Measurements from ENCODE around the gene LTN1. TPM values are rescaled to one million over a fixed set of nuclear protein-coding genes. Genes with fewer than 3 reads are reported as not detected.

LTN1 gene
- total RNA-seq, 1 donor from 2014 or later = 28.9 TPM

- Mint-ChIP-seq H3K9me3 (ENCODE audit: unreplicated experiment) (no peaks in the 10 kb centered on the region), H3K4me3 (ENCODE audit: unreplicated experiment) (no peak overlapping the region), H3K27me3 (ENCODE audit: low read depth, unreplicated experiment) (no peaks in the 10 kb centered on the region), H3K27ac (ENCODE audit: unreplicated experiment) (no peak overlapping the region), H3K4me1 (ENCODE audit: low read depth, unreplicated experiment) (no peaks in the 10 kb centered on the region), H3K36me3 (ENCODE audit: low read depth, unreplicated experiment) (no peaks in the 10 kb centered on the region)
- Histone ChIP-seq H3K27me3 (ENCODE audit: insufficient read depth, low read length) (peaks cover 6% of the 10 kb centered on the region), H3K4me2 (ENCODE audit: low read length) (no peak overlapping the region), H3K4me3 (ENCODE audit: insufficient read depth, low read depth, low read length) (no peak overlapping the region), H4K20me1 (ENCODE audit: insufficient read depth, low read length) (no peaks in the 10 kb centered on the region), H3K79me2 (ENCODE audit: insufficient read depth, low read length) (no peaks in the 10 kb centered on the region), H3K9ac (ENCODE audit: low read length) (no peak overlapping the region), H3K36me3 (ENCODE audit: insufficient read depth, low read length) (no peaks in the 10 kb centered on the region), H3K27ac (ENCODE audit: low read depth, low read length) (no peak overlapping the region), H3K9me3 (ENCODE audit: insufficient read depth, low read depth, low read length) (no peaks in the 10 kb centered on the region), H3K4me1 (ENCODE audit: insufficient read depth, low read length) (no peaks in the 10 kb centered on the region), H2AFZ (ENCODE audit: low read depth, low read length) (no peak overlapping the region)
- DNase-seq (ENCODE audit: low read depth) (no peak), FAIRE-seq (no peak)
- TF ChIP-seq CTCF (IDR thresholded peaks at IDR 0.05; ENCODE audit: insufficient read depth, low read depth, low read length) (no peak), EZH2 (IDR thresholded peaks at IDR 0.05; ENCODE audit: insufficient read depth, low read length) (no peak)
Measured at GRCh38 chr21:28892199-28893111, 100.2 kb downstream of the LTN1 start.

- Mint-ChIP-seq H3K9me3 (ENCODE audit: unreplicated experiment) (no peaks in the 10 kb centered on the region), H3K4me3 (ENCODE audit: unreplicated experiment) (peak overlapping the region; percentile 97), H3K27me3 (ENCODE audit: low read depth, unreplicated experiment) (no peaks in the 10 kb centered on the region), H3K27ac (ENCODE audit: unreplicated experiment) (no peak overlapping the region), H3K4me1 (ENCODE audit: low read depth, unreplicated experiment) (peaks cover 6% of the 10 kb centered on the region), H3K36me3 (ENCODE audit: low read depth, unreplicated experiment) (no peaks in the 10 kb centered on the region)
- FAIRE-seq = no peak
- Histone ChIP-seq H2AFZ (ENCODE audit: low read depth, low read length) (peak overlapping the region; percentile 90), H3K4me2 (ENCODE audit: low read length) (no peak overlapping the region), H3K27me3 (ENCODE audit: insufficient read depth, low read length) (no peaks in the 10 kb centered on the region), H4K20me1 (ENCODE audit: insufficient read depth, low read length) (no peaks in the 10 kb centered on the region), H3K9me3 (ENCODE audit: insufficient read depth, low read depth, low read length) (no peaks in the 10 kb centered on the region), H3K4me1 (ENCODE audit: insufficient read depth, low read length) (no peaks in the 10 kb centered on the region), H3K79me2 (ENCODE audit: insufficient read depth, low read length) (no peaks in the 10 kb centered on the region), H3K4me3 (ENCODE audit: insufficient read depth, low read depth, low read length) (no peak overlapping the region), H3K9ac (ENCODE audit: low read length) (no peak overlapping the region), H3K27ac (ENCODE audit: low read depth, low read length) (no peak overlapping the region), H3K36me3 (ENCODE audit: insufficient read depth, low read length) (peaks cover 4% of the 10 kb centered on the region)
- no peak for DNase-seq (ENCODE audit: low read depth)
- no peak for TF ChIP-seq EZH2 (IDR thresholded peaks at IDR 0.05; ENCODE audit: insufficient read depth, low read length)
Measured at GRCh38 chr21:28885853-28886177, 106.9 kb downstream of the LTN1 start.

GRCh38 chr21:28884976-28885852 is 107.5 kb downstream of the LTN1 start:
- peak overlapping the region; percentile 96 for H3K27ac Mint-ChIP-seq (ENCODE audit: unreplicated experiment)
- TF ChIP-seq EZH2 (IDR thresholded peaks at IDR 0.05; ENCODE audit: insufficient read depth, low read length) (no peak), CTCF (IDR thresholded peaks at IDR 0.05; ENCODE audit: insufficient read depth, low read depth, low read length) (no peak)
- Histone ChIP-seq H3K27ac (ENCODE audit: low read depth, low read length) (peak overlapping the region; percentile 90), H3K9ac (ENCODE audit: low read length) (peak overlapping the region; percentile 84), H3K36me3 (ENCODE audit: insufficient read depth, low read length) (peaks cover 4% of the 10 kb centered on the region), H4K20me1 (ENCODE audit: insufficient read depth, low read length) (no peaks in the 10 kb centered on the region), H3K4me3 (ENCODE audit: insufficient read depth, low read depth, low read length) (peak overlapping the region; percentile 78), H3K27me3 (ENCODE audit: insufficient read depth, low read length) (no peaks in the 10 kb centered on the region), H3K79me2 (ENCODE audit: insufficient read depth, low read length) (no peaks in the 10 kb centered on the region), H2AFZ (ENCODE audit: low read depth, low read length) (peak overlapping the region; percentile 90), H3K4me2 (ENCODE audit: low read length) (peak overlapping the region; percentile 81), H3K4me1 (ENCODE audit: insufficient read depth, low read length) (no peaks in the 10 kb centered on the region), H3K9me3 (ENCODE audit: insufficient read depth, low read depth, low read length) (no peaks in the 10 kb centered on the region)
- peaks cover 6% of the 10 kb centered on the region for H3K4me1 Mint-ChIP-seq (ENCODE audit: low read depth, unreplicated experiment)
- H3K9me3 Mint-ChIP-seq (ENCODE audit: unreplicated experiment) = no peaks in the 10 kb centered on the region
- peak overlapping the region; percentile 97 for H3K4me3 Mint-ChIP-seq (ENCODE audit: unreplicated experiment)
- no peaks in the 10 kb centered on the region for H3K27me3 Mint-ChIP-seq (ENCODE audit: low read depth, unreplicated experiment)
- peak; percentile 89 for DNase-seq (ENCODE audit: low read depth)
- FAIRE-seq = no peak
- H3K36me3 Mint-ChIP-seq (ENCODE audit: low read depth, unreplicated experiment) = no peaks in the 10 kb centered on the region

All from astrocyte (in vitro differentiated cells and primary cell).